ENCODE results near the gene LCN9.

DNA sequence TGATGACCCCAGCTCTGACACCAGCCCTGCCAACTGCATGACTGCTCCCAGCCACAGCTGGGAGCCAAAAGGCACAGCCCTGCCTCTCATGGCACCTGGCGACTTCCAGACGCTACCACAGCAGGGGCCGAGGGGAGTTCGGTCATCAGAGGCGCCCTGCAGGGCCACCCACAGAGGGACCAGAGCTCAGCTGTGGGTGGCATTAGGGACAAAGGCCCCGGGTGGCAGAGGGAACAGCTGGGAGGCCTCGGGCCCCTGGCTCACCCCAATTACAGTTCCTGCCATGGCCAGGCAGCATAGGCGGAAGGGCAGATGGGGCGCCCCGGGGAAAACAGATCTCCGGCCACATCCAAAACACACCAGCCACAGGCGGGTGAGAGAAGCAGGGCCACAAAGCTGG, 32.5 kb downstream of the LCN9 start:
- TF ChIP-seq POLR2A (IDR thresholded peaks at IDR 0.05; ENCODE audit: low read length) (no peak), GATA1 (IDR thresholded peaks at IDR 0.05; ENCODE audit: low read depth, low read length) (no peak)
